NCI-H187 (cell line): ENCODE results near the gene ABCF2.

Experiments
- DNase-seq, 2 experiments: peaks; one replicate each; lab custom pipeline; 2025; lab: John Stamatoyannopoulos, UW

The ABCF2 gene

GRCh38 chr7:151225948-151226510 lies 976 bp downstream of the ABCF2 start:
- DNase-seq = no peak

GRCh38 chr7:151223728-151224127 lies 3.3 kb downstream of the ABCF2 start:
- no peak for DNase-seq

GRCh38 chr7:151218170-151218569 lies 8.8 kb downstream of the ABCF2 start:
- no peak for DNase-seq

GRCh38 chr7:151215396-151215795 lies 11.6 kb downstream of the ABCF2 start:
- DNase-seq = no peak

GRCh38 chr7:151213826-151214225 lies 13.2 kb downstream of the ABCF2 start:
- DNase-seq = no peak

GRCh38 chr7:151212626-151213025 lies 14.4 kb downstream of the ABCF2 start:
- no peak for DNase-seq

GRCh38 chr7:151211155-151211772 lies 15.7 kb downstream of the ABCF2 start:
- DNase-seq = no peak

- DNase-seq = no peak
Observed at GRCh38 chr7:151210087-151210854, 16.7 kb downstream of the ABCF2 start, which contains the start of gene H2BK1. TSS of gene H2BK1 (minus strand) at chr7:151210488. CDS start at chr7:151210318, 170 bp downstream.

- DNase-seq = no peak
Observed at GRCh38 chr7:151209588-151209987, 17.4 kb downstream of the ABCF2 start.

GRCh38 chr7:151208253-151208862 lies 18.6 kb downstream of the ABCF2 start:
- DNase-seq = no peak

- no peak for DNase-seq
Observed at GRCh38 chr7:151207804-151208203, 19.2 kb downstream of the ABCF2 start.

- DNase-seq = no peak
Observed at GRCh38 chr7:151207315-151207714, 19.7 kb downstream of the ABCF2 start.

- DNase-seq = peak; percentile 32 to 68
Observed at GRCh38 chr7:151206914-151207313, 20.1 kb downstream of the ABCF2 start.

- no peak for DNase-seq
Observed at GRCh38 chr7:151205730-151206129, 21.3 kb downstream of the ABCF2 start.

GRCh38 chr7:151204383-151205032 lies 22.5 kb downstream of the ABCF2 start:
- no peak for DNase-seq

GRCh38 chr7:151202836-151203235 lies 24.2 kb downstream of the ABCF2 start:
- DNase-seq = no peak

- no peak for DNase-seq
Observed at GRCh38 chr7:151201751-151202150, 25.3 kb downstream of the ABCF2 start.

GRCh38 chr7:151201344-151201743 lies 25.7 kb downstream of the ABCF2 start:
- DNase-seq = no peak

GRCh38 chr7:151198945-151199848 lies 27.8 kb downstream of the ABCF2 start:
- DNase-seq = no peak

- no peak for DNase-seq
Observed at GRCh38 chr7:151197932-151198331, 29.1 kb downstream of the ABCF2 start.
